ENCODE measurements around the gene AMELY. TPM values are rescaled to one million over a fixed set of nuclear protein-coding genes. Genes with fewer than 3 reads are reported as not detected.

The AMELY gene
- not detected in 2 replicates for total RNA-seq (2014; rRNA removed; shearing (Covaris generic))

GRCh38 chrY:6911253-6911881 lies at the start of gene AMELY:
Gene AMELY (minus strand): TSS chrY:6911752. CDS start chrY:6872608, 39,144 bp downstream.

GRCh38 chrY:6910372-6911252 lies 940 bp downstream of the AMELY start, which contains the start of gene TBL1Y:
Gene TBL1Y (plus strand): TSS chrY:6910697. CDS start chrY:7025085, 114,388 bp downstream.

Other genes with a start within 250 kb of the AMELY start
- gene TBL1Y, start 1.1 kb downstream of the AMELY start, total RNA-seq (2014; rRNA removed; shearing (Covaris generic)): not detected in 2 replicates